Activated CD8-positive, alpha-beta memory T cell treated with anti-CD3 and anti-CD28 coated beads, Interleukin-2, amount 50 U/mL, for 1 hour (primary cell): ENCODE measurements around the gene ZDHHC8.
"Not testable (repeated sequence)": the region's sequence is repeated elsewhere in the genome, so short reads cannot be mapped to it uniquely, and the experiment has no call there.

Source experiments
- DNase-seq: peaks from one replicate; pipeline ENCODE4 v3.0.0-alpha.2; 2020; ENCODE audit errors: extremely low read depth

The ZDHHC8 gene

DNA sequence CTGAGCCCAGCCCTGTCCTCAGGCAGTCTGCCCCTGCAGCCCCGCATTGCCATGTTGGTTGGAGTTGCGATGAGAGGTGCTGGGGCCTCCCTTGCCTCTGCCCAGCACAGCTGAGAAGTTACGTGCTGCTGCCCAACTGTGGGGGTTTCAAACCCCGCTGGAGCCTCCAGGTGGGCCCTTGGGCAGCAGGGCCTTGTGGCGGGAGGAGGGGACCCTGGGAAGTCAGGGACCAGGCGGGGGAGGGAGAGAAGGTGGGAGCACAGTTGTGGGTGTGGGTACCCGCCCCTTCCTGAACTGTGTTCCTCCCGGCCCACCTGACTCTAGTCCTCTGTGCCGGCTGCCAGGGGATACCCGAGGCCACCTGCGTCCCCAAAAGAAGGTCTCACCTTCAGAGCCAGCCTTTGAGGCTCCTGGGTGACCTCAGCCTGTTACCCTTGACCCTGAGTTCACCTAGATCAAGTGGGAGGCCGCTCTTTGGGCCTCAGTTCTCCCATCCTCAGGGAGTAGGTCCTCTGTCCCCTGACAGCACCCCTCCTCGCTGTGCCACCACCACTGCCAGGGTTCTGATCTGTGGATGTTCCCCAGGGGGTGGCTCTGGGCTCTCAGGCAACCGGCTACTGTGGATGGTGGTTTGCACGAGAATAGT, 26.9 kb downstream of the ZDHHC8 start:
- no peak for DNase-seq

DNA sequence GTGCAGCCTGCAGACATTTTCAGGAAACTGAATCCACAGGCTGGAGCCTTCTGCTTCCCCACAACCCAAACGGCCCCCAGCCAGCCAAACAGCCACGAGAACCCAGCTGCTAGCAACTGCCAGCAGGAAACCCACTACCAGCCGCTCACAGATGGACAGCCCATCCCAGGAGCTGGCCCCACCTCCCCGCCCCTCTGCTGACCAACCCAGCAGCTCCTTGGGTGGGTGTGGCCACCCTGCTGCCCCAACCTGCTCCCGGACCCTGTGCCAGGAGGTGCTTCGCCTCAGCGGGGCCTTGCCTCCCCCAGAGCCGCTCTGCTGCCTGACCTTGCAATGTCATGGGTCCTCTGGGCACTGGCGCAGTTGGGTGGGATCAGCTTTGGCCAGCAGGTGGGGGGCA, 27.5 kb downstream of the ZDHHC8 start:
- no peak for DNase-seq

DNA sequence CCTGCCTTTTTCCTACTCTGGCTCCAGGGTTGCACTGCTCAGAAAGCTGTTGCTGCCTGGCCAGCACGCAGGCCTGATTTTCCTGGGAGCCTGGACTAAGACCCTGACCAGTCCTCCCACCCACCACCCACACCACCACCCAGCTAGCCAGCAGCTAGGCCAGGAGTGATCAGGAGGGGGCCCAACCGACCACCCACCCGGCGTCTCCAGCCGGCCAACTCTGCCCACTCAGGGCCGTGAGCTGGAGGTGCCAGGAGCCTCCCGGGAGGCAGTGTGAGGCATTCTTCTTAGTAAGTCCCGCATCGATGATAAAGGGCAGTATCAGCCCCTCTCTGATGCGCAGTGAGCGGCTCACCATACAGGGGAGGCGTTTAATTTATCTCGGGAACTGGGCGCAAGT, 27.9 kb downstream of the ZDHHC8 start:
- not testable (repeated sequence) for DNase-seq

DNA sequence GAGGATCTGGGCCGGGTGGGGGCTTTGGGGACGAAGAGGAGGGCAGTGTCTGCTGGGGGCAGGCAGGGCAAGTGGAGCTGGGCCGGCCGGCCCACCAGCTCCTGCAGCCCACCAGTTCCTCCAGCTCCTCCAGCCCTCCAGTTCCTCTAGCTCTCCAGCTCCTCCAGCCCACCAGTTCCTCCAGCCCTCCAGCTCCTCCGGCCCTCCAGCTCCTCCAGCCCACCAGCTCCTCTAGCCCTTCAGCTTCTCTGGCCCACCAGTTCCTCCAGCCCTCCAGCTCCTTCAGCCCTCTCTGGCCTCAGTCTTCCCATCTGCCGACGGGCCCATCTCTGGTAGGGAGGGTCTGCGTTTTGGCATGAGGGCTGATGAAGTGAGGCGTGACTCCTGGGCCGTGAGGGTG, 28.4 kb downstream of the ZDHHC8 start:
- no peak for DNase-seq

DNA sequence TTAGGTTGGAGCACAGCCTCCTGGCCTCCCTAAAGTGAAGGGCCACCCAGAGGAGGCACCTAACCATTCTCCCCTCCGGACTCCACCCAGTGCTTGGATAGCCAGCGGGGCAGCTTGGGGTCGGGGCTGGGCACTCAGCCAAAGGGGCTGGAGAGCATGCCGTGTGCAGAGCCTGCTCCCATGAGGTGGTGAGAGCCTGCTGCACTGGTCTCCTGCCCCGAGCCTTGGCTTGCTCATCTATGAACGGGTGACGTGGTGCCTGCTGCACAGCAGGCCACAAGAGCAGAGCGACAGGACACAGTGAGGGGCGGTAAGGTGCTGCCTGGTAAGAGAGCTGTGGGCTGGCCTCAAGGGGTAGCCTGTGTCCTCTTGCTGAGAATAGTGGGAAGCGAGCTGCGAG, 33.3 kb downstream of the ZDHHC8 start:
- DNase-seq = no peak

DNA sequence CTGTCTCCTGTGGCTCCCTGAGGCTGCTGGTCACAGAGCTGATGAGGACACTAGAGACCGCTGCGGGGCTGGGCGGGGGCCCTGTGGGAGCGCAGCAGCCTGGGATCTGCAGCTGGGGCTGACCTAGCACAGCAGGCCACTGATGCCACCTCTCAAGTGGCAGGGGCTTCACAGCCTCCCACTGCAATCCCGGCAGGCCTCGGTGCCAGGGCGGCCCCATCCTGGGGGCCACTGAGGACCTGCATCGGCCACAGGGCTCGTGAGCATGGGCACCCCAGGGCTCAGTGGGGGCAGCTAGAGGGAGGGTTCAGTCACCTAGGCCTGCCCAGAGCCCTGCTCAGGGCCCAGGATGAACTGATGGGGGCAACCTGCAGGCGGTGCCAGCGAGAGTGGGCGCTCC, 33.8 kb downstream of the ZDHHC8 start:
- DNase-seq = no peak

DNA sequence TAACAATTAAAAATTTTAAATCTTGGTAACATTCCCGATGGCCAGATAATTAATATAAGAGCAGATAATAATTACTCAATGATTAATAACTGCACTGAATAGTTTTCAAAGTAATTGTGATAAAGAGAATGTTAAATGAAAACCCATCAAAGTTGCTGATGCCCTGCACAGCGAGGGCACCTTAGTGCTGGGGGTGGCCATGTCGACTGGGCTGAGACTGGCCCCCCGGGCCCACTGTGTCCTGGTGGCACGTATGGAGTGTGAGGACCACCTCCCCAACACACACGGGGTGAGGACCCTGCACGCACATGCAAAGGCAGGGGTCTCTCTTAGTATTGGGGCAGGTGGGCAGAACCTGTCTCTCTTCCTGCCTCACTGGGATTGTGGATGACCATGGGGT, 34.3 kb downstream of the ZDHHC8 start:
- DNase-seq = no peak

DNA sequence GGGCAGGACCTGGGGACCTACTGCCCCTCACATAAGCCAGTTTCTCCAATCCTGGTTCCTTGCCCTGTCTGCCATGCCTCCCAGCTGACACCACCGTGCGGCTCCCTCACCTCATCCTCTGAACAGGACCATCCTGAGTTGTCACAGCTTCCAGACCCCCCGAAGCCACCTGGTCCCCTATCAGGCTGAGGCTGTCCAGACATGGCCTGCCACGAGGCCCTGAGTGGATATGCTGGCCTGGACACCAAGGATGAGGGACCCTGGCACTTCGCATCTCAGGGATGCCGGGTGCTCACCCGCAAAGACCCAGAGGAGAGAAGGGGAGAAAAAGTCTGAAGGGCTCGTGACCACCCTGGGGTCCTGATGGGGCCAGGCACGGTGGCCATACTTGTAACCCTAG, 35.1 kb downstream of the ZDHHC8 start:
- no peak for DNase-seq

DNA sequence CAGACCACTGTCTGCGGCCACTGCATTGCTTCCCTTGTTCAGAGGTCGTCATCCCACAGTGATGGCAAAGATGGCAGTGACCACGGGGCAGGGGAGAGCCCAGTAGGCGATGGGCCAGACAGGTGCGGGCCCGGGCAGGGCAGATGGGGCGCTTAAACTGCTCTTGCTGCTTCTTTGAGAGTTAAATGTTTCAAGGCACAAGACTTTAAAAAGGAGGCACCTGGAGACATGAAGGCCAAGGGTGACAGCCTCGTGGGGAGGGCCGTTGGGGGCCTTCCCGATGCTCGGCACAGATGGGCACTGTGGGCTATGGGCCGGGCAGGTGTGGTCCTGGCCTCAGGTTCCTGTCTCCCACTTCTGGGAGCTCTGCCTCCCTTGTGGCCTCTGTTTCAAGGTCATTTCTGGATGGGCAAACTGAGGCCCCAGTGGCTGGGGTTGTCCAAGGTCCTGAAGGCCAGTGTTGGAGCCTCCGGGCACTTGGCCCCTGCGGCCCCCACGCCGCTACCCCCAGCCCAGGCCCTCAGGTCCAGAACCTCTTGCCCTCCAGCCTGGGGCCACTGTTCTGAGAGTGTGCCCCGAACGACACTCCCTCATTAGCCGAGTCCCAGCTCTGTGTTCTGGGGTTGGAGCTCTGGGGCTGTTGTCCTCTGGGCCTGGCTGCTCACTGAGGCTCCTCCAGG, 36.2 kb downstream of the ZDHHC8 start:
- DNase-seq = no peak

DNA sequence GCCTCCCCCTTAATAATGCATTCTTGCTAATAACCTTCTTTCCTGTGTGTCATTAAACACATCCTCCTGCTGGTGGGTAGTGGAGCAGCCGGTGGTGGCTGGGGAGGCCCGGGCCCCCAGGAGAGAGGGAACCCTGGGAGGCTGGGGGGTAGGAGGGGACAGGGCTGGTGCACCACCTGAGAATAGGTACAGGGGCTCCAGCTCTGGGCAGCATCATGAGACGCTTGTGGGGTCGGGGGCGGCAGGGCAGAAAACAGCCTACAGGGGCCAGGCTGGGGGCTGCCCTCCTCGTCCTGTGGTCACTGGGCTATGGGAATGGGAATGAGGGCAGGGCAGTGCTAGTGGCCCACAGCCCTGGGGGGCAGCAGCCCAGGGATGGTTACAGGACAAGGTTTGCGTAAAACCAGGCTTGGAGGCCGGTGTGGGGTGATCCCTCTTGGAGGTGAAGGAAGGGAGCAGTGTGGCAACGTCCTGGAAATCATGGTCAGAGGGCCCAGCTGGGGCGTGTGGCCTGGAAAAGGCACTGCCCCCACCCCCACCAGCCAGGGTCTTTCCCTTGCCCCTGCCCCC, 37.7 kb downstream of the ZDHHC8 start:
- DNase-seq = no peak

DNA sequence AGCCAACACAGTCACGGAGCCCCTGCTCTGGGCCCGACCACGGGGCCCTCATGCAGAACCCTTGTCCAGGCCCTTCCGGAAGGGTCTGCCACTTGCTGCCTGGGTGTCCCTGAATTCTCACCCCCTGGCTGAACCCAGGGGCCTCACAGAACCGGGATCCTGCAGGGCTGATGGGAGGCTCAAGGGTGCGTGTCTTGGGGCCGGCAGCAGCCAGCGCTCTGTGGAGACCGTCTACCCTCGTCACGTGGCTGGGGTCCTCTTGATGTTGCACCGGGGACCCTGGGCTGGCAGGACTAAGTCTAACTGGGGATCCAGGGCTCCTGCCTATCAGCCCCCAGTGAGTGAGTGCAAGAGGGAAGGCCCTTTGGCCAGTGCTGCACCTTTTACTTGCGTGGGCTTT, 38.6 kb downstream of the ZDHHC8 start:
- no peak for DNase-seq

DNA sequence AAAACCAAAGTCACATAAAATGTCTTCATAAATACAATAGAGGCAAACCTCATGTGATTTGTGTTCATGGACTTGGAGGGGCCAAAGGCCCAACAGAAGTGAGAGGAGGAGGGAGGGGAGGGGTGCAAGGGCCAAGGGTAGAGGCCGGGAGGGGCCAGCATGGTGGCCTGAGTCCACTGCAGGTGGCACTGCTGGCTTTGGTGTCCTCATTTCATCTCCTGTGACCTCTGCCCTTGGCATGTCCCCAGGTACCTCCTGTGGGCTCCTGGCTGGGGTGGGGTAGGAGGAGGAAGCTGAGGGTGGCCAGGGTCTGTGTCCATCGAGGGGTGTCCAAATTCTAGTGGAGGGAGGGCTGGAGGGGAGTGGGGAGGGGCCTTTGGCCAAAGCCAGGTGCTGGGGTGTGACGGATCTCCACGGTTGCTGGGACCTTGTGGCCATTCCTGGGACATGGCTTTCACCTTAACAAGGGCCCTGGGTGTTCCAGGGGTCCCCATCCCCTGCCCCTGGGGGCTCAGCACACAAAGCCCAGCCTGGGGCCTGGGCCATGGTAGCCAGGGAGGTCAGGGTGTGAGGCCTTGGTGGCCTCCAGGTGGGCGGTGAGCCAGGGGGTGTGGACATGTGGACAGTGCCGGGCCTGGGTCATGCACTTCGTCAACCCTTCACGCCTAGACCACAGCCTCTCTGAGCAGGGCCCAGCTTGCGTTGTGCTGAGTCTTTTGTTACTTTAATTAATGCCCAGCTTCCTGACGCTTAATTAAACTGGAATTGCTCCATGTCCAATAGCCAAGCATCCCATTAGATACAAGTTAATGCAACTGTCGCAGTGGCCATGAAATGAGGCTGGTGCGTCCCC, 39.9 kb downstream of the ZDHHC8 start:
- DNase-seq = no peak

DNA sequence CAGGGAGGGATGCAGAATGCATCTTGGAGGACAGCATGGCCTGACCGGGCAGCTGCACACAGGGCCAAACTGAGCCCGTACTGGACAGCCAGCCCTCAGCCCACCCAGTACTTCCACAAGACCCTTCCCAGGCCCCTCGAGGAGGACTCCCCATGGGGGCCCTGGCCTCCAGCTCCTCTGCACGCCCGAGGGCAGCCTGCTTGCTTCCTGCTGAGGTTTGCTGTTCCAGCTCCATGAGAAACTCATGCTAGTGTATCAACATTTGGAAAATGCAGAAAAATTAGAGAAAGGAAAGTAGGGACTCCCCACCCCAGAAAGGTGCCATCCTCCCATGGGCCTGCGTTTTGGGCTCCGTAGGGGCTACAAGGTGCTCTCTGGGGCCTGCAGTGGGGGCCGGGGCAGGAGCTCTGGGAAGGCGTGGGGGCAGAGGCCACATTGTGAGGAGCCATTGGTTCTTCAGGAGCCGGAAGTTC, 40.6 kb downstream of the ZDHHC8 start:
- DNase-seq = no peak

DNA sequence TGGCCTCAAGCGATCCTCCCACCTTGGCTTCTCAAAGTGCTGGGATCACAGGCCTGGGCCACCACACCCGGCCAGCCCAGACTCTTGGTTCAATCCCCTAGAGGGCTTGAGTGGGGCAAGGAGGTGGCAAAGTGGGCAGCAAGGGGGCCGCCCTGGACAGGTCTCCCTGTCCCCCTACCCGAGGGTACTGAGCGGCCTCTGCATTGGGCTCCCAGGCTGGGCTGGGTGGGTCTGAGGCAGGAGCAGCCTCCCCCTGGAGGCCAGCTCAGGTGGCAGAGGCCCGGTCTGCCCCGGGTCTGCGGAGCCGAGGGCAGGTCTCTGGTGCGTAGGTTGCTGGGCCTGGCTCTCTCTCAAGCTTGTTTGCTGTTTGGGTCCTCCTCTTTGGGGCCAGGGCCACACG, 41.6 kb downstream of the ZDHHC8 start:
- no peak for DNase-seq

DNA sequence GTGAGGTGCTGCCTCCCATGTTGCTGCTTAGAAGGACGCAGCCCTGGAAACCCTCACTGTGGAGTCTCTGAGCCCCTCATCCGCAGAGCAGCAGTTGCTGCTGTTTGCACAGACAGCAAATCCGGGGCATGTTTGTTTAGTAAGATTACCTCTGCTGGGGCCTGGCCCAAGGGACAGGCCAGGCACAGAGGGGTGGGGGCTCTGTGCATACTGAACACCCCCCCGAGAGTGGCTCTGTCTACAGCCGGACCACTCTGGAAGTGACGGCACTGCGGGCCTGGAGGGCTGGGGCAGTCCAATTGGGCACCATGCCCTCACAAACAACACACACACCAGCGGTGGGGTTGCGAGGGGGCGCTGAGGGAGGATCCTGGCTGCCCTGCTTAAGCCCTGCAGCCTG, 42.2 kb downstream of the ZDHHC8 start:
- DNase-seq = no peak

DNA sequence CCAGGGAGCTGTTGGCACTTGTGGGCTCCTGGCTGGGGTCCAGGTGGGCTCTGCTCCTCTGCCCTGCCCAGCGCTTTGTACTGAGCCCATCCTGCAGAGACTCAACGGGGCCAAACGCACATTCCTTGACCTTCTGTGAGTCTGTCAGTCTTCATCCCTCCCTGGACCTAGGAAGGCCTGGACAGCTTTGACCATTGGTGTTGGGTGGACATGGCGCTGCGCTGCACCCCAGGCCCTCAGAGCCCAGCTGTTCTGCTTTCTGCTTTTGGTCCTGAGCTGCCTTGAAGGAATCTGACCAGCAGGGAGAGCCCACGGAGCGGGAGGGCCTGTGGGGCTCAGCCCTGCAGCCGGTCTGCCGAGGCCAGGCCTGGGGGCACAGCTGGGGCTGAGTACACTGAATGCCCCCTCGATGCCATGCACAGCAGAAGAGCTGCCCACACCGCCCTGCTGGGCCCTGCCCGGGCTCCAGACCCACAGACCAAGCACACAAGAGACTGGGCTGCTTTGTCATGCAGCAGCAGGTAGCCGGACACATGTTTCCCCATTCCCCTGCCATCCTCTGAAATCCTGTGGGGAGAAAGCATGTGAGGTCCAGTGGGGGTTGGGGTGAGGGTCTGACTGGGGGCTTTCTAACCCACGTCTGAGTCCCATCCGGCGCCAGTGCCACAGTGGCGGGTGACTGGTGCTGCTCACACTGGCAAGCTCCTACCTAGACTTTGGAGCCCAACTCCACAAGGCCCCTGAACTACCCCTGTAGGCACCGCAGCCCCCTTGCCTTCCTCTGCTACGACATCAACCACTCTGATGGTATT, 43.4 kb downstream of the ZDHHC8 start:
- DNase-seq = no peak

DNA sequence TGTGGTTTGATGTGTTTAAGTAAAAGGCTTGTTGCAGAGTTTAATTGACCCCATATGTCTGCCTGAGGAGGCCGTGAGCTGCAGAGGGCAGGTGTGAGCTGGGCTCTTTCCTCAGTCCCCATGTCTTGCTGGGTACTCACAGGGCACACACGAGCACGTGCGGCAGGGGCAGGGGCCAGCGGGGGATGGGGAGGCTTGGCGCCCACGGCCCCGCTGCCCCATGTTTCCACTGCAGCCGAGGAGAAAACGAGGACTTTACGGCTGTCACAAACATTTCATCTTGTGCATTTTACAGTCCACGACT, 43.9 kb downstream of the ZDHHC8 start:
- DNase-seq = no peak

DNA sequence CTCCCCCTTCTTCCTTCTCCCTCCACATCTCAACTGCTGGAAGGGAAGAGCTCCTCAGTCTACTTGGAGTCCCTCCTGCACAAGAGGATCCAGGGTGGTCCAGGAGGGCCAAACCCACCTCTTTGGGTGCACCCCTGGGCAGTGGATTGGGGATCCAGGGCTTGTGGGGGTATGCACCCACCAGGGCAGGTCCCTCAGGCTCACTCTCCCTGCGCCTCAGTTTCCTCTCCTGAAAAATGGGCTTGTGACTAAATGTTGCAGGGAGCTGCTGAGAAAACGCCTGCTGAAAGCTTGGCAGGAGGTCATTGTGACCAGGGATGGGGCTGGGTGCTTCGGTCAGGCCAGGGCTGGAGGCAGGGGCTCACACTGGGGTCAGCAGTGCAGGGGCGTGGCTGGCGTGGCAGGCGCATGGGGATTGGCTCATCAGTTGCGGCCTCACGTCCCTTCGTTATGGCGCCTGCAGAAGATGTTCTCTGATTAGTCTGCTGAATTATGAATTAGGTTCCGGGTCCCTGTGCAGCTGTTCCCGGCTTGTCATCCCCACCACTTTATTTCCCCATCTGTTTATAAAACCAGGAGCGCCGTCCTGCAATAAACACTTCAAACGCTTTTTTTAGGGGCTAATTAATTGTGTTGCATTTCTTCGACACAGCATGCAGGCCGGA, 44.9 kb downstream of the ZDHHC8 start:
- no peak for DNase-seq

DNA sequence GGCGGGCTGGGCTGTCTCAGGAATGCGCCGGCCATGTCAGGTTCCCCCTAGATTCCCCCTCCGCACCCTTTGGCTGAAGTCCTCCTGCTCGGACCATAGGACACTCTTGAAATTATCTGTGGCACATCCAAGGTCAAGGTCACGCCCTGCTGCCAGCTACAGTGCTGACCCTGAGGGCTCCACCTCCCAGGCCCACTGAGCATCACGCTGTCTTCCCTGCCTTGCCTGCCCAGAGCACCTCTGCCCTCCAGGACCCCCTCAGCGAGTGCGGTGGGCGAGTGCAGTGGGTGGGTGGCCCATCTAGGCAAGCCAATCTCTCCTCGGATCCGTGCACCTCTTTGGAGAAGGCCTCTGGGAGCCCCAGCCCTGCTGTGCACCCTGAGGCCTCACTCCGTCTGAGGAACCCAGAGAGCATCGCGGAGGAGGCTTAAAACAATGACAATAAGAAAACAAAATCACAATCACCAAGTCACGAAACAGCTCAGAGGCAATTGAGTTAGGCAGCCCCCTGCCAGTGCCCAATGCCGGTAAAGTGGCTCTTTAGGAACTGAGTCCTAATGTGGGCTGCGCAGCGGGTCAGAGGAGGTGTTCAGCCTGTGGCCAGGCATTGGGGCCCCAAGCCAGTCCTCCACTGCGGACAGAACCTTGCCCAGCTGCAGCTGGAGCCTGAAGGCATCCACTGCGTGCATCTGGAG, 45.8 kb downstream of the ZDHHC8 start:
- DNase-seq = no peak

DNA sequence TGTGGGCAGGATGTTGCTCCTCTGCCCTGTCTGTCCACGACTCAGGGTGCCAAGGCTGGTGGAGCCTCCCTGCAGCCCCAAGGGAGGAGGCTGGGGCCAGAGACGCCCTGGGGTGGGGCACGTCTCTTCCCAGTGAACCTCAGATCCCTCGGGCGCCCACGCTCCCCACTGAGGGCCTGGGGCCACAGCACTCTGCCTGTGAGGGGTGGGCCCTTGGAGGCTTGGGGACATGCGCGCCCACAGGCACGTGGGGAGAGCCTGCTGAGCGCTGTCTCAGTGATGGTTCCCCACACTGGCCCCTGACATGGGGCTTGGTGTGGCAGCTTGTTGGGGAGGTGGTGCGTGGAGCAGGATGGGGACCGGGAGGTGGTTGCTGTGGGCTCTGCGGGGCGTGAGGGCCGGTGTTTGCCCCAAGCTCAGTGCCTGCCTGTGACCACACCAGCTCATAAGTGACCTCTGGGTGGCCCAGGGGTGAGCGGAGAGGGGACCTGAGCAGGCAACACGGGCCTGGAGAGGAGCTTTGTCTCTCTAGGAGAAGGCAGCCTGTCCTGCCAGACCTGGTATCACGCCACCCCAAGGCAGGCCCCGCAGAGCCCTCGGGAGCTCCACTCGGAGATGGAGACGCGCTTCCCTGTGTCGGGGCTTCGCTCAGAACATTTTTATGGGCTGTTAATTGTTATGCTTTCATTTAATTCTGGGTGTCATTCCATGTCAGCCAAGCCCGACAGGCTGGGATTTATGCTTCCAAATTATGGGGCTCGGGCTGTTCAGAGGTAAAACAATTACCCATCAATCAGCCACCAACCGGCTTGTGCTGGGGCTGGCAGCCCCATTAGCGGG, 46.7 kb downstream of the ZDHHC8 start:
- no peak for DNase-seq
